OCI-LY1 (cell line): ENCODE measurements around the gene SVBP.

Experiments used
- CTCF ChIP-seq: fragments of 200-600 bp; sonication (generic), shearing (Covaris generic); IDR thresholded peaks from 2 replicates; pipeline ENCODE4 v1.5.1; 2017; ENCODE audit warnings: mild to moderate bottlenecking, antibody characterized with exemption, low read length, moderate library complexity, mixed read lengths
- EZH2 ChIP-seq: fragments of 200-600 bp; sonication (generic), shearing (Covaris generic); IDR thresholded peaks from 2 replicates; pipeline ENCODE4 v1.8.0; 2017; ENCODE audit warnings: borderline replicate concordance, mixed run types, mild to moderate bottlenecking, antibody characterized with exemption, low read length, moderate library complexity, mixed read lengths

GRCh38 chr1:42848823-42849537 is 31.8 kb upstream of the SVBP start:
- TF ChIP-seq EZH2 (no peak), CTCF (no peak)
